Measurements from ENCODE around the gene COL6A2. TPM values are rescaled to one million over a fixed set of nuclear protein-coding genes. Genes with fewer than 3 reads are reported as not detected.

Gene COL6A2
- total RNA-seq, 1 experiment from 2014 or later = 129 TPM

GRCh38 chr21:46061950-46062349 is 36.0 kb upstream of the COL6A2 start:
- Histone ChIP-seq H3K23ac (ENCODE audit: insufficient read length, low read depth, low read length) (no peak overlapping the region), H3K9ac (ENCODE audit: extremely low read depth, insufficient read length, low read length) (no peak overlapping the region), H3K14ac (ENCODE audit: insufficient read depth, low read length) (no peak overlapping the region), H3K56ac (ENCODE audit: insufficient read length, low read depth, low read length) (no peak overlapping the region), H4K8ac (replicated peaks; ENCODE audit: insufficient read length, low read depth, low read length) (no peak overlapping the region), H3K79me2 (ENCODE audit: insufficient read depth, low read length) (no peaks in the 10 kb centered on the region), H3K27me3 (ENCODE audit: insufficient read depth, low read length) (no peaks in the 10 kb centered on the region), H4K91ac (ENCODE audit: insufficient read length, low read depth, low read length) (no peak overlapping the region), H3K79me1 (ENCODE audit: insufficient read depth, low read depth, low read length, poor library complexity, severe bottlenecking) (no peaks in the 10 kb centered on the region), H3K9me3 (ENCODE audit: control insufficient read depth, low read depth, low read length) (peaks cover 20% of the 10 kb centered on the region), H2BK120ac (ENCODE audit: low read depth, low read length, poor library complexity, severe bottlenecking) (no peak overlapping the region), H2BK20ac (ENCODE audit: low read depth, low read length, poor library complexity, severe bottlenecking) (no peak overlapping the region), H3K18ac (ENCODE audit: insufficient read length, low read depth, low read length) (no peak overlapping the region), H2BK5ac (ENCODE audit: insufficient read length, low read length) (no peak overlapping the region), H4K5ac (ENCODE audit: insufficient read length, low read depth, low read length) (no peak overlapping the region), H4K20me1 (ENCODE audit: control insufficient read depth, insufficient read depth, insufficient read length) (peaks cover 2% of the 10 kb centered on the region), H2BK15ac (ENCODE audit: low read depth, low read length) (no peak overlapping the region), H3K4ac (ENCODE audit: low read depth, low read length) (no peak overlapping the region), H3K27ac (ENCODE audit: insufficient read length, low read depth, low read length) (no peak overlapping the region), H2AFZ (ENCODE audit: low read length) (no peak overlapping the region), H3K23me2 (ENCODE audit: insufficient read length, low read depth, low read length, poor library complexity, severe bottlenecking) (no peaks in the 10 kb centered on the region), H2AK5ac (ENCODE audit: insufficient read length, low read length) (no peak overlapping the region), H2BK12ac (ENCODE audit: insufficient read length, low read depth, low read length) (no peak overlapping the region), H3T11ph (ENCODE audit: low read length) (no peak overlapping the region), H3K4me2 (ENCODE audit: insufficient read depth, insufficient read length, low read length) (no peak overlapping the region), H3K4me1 (ENCODE audit: insufficient read depth, low read length) (no peaks in the 10 kb centered on the region)
- H3K36me3 Mint-ChIP-seq (ENCODE audit: insufficient read depth in 1 of 3, low read depth in 3 of 3) = peaks cover 7 to 32% (median 20%) of the 10 kb centered on the region in 3 experiments; a peak in 6 of 7 replicates
- WGBS (ENCODE audit: extremely low coverage, insufficient read length, low lambda C conversion rate) = no CpG with 5 or more reads among the region's 5 CpGs
- no peak for DNase-seq
- H3K27ac Mint-ChIP-seq = no peak overlapping the region; a peak in 1 of 7 replicates
- H3K9me3 Mint-ChIP-seq = peaks cover 45% of the 10 kb centered on the region in 2 experiments
- peaks cover 25% of the 10 kb centered on the region for H3K27me3 Mint-ChIP-seq (ENCODE audit: low read depth)
- TF ChIP-seq CTCF (conservative IDR thresholded peaks at IDR 0.05) = no peak
- no peak overlapping the region for H3K4me3 Mint-ChIP-seq
- peaks cover 4 to 13% of the 10 kb centered on the region in 2 experiments for H3K4me1 Mint-ChIP-seq

Data from H9 (cell line).